Measurements from ENCODE around the gene PPFIA2. TPM values are rescaled to one million over a fixed set of nuclear protein-coding genes. Genes with fewer than 3 reads are reported as not detected.

The PPFIA2 gene
- total RNA-seq, 2 experiments from 2014 or later: not detected

DNA sequence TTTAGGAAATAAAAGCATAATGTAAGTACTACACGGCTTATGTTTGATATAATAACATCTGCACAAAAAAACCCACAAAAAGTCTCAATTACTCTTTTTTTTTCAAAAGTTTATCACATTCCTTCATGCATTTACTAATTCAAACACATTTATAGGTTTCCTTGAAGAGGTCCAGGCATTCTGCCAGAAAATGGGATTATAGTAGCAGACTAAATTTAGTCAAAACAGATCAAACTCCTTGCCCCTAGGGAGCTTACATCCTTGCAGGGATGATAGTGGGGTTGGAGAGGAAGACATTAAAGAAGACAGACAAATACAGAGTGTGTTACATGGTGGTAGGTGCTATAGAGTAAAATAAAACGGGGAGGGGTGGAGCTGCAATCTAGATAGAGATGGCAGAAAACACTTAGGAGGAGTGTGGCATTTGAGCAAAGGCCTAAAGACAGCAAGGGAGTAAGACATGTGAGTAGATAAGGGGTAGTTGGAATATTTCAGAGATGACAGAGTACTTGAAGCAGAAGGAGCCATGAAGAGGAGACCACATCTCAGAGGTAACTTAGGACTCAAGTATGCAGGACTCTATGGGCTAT is 266.9 kb downstream of the PPFIA2 start:
- intact Hi-C loops (cut with DNase I, micrococcal nuclease): no loop called here
- H3K27me3 Mint-ChIP-seq: no peaks in the 10 kb centered on the region
- no peaks in the 10 kb centered on the region for H3K9me3 Mint-ChIP-seq

DNA sequence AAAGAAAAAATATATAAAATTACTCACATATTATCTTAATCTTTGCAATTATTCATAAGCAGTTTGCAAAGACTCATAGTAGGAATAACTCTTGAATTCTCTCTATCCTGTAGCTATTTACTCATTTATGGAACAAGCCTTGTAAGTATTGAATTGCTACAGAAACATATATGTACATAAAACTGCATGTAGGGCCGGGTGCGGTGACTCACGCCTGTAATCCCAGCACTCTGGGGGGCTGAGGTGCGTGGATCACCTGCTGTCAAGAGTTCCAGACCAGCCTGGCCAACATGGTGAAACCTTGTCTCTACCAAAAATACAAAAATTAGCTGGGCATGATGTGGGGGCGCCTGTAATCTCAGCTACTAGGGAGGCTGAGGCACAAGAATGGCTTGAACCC is 286.2 kb downstream of the PPFIA2 start:
- CTCF ChIA-PET: no interaction called here
- Histone ChIP-seq H3K27me3 (ENCODE audit: control insufficient read depth in 1 of 2, insufficient read depth in 2 of 2, low read length in 2 of 2) (no peaks in the 10 kb centered on the region), H3K27ac (ENCODE audit: low read depth in 1 of 2, low read length in 2 of 2) (no peak overlapping the region), H3K9me3 (ENCODE audit: control insufficient read depth in 1 of 2, insufficient read depth in 1 of 2, low read length in 2 of 2) (peaks cover 0 to 3% of the 10 kb centered on the region in 2 experiments), H3K4me1 (ENCODE audit: insufficient read depth, low read length) (no peaks in the 10 kb centered on the region), H3K36me3 (ENCODE audit: insufficient read depth, low read length) (no peaks in the 10 kb centered on the region), H3K4me3 (ENCODE audit: low read length) (no peak overlapping the region)
- Mint-ChIP-seq H3K27me3 (no peaks in the 10 kb centered on the region), H3K4me1 (ENCODE audit: low read depth) (no peaks in the 10 kb centered on the region), H3K36me3 (ENCODE audit: low read depth) (no peaks in the 10 kb centered on the region), H3K27ac (no peak overlapping the region), H3K4me3 (no peak overlapping the region), H3K9me3 (peaks cover 1% of the 10 kb centered on the region)
- POLR2A ChIA-PET: no interaction called here
- TF ChIP-seq, protein P1, sequence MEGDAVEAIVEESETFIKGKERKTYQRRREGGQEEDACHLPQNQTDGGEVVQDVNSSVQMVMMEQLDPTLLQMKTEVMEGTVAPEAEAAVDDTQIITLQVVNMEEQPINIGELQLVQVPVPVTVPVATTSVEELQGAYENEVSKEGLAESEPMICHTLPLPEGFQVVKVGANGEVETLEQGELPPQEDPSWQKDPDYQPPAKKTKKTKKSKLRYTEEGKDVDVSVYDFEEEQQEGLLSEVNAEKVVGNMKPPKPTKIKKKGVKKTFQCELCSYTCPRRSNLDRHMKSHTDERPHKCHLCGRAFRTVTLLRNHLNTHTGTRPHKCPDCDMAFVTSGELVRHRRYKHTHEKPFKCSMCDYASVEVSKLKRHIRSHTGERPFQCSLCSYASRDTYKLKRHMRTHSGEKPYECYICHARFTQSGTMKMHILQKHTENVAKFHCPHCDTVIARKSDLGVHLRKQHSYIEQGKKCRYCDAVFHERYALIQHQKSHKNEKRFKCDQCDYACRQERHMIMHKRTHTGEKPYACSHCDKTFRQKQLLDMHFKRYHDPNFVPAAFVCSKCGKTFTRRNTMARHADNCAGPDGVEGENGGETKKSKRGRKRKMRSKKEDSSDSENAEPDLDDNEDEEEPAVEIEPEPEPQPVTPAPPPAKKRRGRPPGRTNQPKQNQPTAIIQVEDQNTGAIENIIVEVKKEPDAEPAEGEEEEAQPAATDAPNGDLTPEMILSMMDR (IDR thresholded peaks at IDR 0.05): no peak
- ATAC-seq (ENCODE audit: poor library complexity) (no peak), DNase-seq (no peak)
- intact Hi-C loops (cut with DNase I, micrococcal nuclease): no loop called here

More for the DNA sequence above, 266.9 kb downstream of the PPFIA2 start:
- ATAC-seq (ENCODE audit: poor library complexity): no peak
- no peaks in the 10 kb centered on the region for H3K4me1 Mint-ChIP-seq (ENCODE audit: low read depth)
- POLR2A ChIA-PET: no interaction called here
- TF ChIP-seq, protein P1 (IDR thresholded peaks at IDR 0.05): no peak
- H3K9me3 ChIP-seq (ENCODE audit: control insufficient read depth in 1 of 2, insufficient read depth in 1 of 2, low read length in 2 of 2): no peaks in the 10 kb centered on the region
- H3K36me3 ChIP-seq (ENCODE audit: insufficient read depth, low read length): no peaks in the 10 kb centered on the region
- no peak overlapping the region for H3K27ac ChIP-seq (ENCODE audit: low read depth in 1 of 2, low read length in 2 of 2)
- H3K36me3 Mint-ChIP-seq (ENCODE audit: low read depth): no peaks in the 10 kb centered on the region
- H3K4me3 ChIP-seq (ENCODE audit: low read length): no peak overlapping the region
- CTCF ChIA-PET: no interaction called here
- H3K27me3 ChIP-seq (ENCODE audit: control insufficient read depth in 1 of 2, insufficient read depth in 2 of 2, low read length in 2 of 2): no peaks in the 10 kb centered on the region
- no peak overlapping the region for H3K4me3 Mint-ChIP-seq
- no peak overlapping the region for H3K27ac Mint-ChIP-seq
- no peak for DNase-seq
- no peaks in the 10 kb centered on the region for H3K4me1 ChIP-seq (ENCODE audit: insufficient read depth, low read length)

DNA sequence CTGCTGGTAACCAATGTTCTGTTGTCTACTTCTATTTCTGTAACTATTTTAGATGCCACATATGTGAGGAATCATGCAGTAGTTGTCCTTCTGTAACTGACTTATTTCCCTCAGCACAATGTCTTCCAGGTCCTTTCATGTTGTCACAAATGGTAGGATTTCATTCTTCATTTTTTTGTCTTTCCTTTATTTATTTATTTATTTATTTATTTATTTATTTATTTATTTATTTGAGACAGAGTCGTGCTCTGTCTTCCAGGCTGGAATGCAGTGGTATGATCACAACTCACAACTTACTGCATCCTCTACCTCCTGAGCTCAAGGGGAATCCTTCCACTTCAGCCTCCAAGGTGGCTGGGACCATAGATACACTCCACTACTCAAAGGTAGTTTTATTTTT is 288.2 kb downstream of the PPFIA2 start:
- TF ChIP-seq, protein P1 (IDR thresholded peaks at IDR 0.05): no peak
- no peak for DNase-seq
- ATAC-seq (ENCODE audit: poor library complexity): no peak
- Histone ChIP-seq H3K27ac (ENCODE audit: low read depth in 1 of 2, low read length in 2 of 2) (no peak overlapping the region), H3K4me3 (ENCODE audit: low read length) (no peak overlapping the region), H3K36me3 (ENCODE audit: insufficient read depth, low read length) (no peaks in the 10 kb centered on the region), H3K4me1 (ENCODE audit: insufficient read depth, low read length) (no peaks in the 10 kb centered on the region), H3K27me3 (ENCODE audit: control insufficient read depth in 1 of 2, insufficient read depth in 2 of 2, low read length in 2 of 2) (no peaks in the 10 kb centered on the region), H3K9me3 (ENCODE audit: control insufficient read depth in 1 of 2, insufficient read depth in 1 of 2, low read length in 2 of 2) (peaks cover 0 to 3% of the 10 kb centered on the region in 2 experiments)
- H3K4me3 Mint-ChIP-seq: no peak overlapping the region
- no peak overlapping the region for H3K27ac Mint-ChIP-seq
- no peaks in the 10 kb centered on the region for H3K9me3 Mint-ChIP-seq
- ChIA-PET CTCF (no interaction called here), POLR2A (no interaction called here)
- H3K4me1 Mint-ChIP-seq (ENCODE audit: low read depth): no peaks in the 10 kb centered on the region
- intact Hi-C loops (cut with DNase I, micrococcal nuclease): no loop called here
- no peaks in the 10 kb centered on the region for H3K36me3 Mint-ChIP-seq (ENCODE audit: low read depth)
- H3K27me3 Mint-ChIP-seq: no peaks in the 10 kb centered on the region
